CD4-positive, alpha-beta T cell treated with Interleukin-15 for 4 hours (primary cell): Measurements from ENCODE around the gene TLR9.

Source experiments
- DNase-seq: peaks from one replicate; pipeline ENCODE4 v3.0.0-alpha.2; 2020; ENCODE audit warnings: low spot score

The TLR9 gene

GRCh38 chr3:52216585-52217408 is 8.6 kb downstream of the TLR9 start:
- DNase-seq, result peak; percentile 81

DNA sequence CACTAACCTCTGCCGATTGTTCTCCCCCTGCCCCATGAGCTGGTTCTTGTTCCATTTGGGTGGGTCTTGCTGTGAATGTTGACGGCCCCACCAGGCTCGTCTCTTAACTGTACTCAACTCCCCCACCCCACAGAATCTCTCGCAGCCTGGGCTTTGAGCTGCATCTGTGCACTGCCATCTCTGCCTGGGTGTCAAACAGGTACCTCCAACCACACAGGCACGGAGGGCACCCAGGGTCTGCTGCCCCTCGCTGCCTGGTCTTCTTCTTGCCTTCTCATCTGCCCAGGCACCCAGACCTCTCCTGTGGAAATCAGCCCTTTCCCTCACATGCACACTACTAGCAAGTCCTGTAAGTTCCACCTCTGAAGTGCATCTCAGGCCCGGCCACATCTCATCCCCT is 10.1 kb downstream of the TLR9 start:
- no peak for DNase-seq

GRCh38 chr3:52213901-52214300 is 11.5 kb downstream of the TLR9 start:
- no peak for DNase-seq

DNA sequence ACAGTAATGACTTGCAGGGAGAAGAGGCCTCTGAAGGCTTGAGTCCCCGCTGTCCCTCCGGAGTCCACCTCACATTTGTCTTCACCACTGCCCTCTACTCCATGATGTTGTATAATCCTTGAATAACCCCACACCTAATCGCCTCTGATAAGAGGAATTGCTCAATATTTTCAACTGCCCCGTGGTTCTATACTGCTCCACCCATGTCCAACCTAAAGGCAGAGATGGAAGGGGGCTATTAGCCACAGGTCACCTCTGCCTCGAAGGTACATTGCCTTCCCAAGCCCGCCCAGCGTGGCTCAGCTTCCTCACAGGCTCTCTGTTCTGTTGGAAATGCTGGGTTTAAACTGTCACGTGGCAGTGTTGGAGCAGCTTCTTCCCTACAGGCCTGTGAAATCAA is 12.4 kb downstream of the TLR9 start:
- no peak for DNase-seq

GRCh38 chr3:52211268-52211891 is 14.1 kb downstream of the TLR9 start:
- no peak for DNase-seq

DNA sequence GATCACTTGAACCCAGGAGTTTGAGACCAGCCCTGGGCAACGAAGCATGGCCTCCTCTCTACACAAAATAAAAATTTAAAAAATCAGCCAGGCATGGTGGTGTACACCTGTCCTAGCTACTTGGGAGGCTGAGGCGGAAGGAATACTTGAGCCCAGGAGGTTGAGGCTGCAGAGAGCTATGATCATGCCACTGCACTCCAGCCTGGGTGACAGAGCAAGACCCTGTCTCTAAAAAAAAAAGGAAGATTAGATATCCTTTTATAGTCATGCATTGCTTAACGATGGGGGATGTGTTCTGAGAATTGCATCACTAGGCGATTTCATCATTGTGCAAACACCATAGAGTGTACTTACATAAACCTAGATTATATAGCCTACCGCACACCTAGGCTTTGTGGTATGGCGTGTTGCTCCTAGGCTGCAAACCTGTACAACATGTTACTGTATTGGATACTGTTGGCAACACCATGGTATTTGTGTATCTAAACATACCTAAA is 14.8 kb downstream of the TLR9 start:
- no peak for DNase-seq

DNA sequence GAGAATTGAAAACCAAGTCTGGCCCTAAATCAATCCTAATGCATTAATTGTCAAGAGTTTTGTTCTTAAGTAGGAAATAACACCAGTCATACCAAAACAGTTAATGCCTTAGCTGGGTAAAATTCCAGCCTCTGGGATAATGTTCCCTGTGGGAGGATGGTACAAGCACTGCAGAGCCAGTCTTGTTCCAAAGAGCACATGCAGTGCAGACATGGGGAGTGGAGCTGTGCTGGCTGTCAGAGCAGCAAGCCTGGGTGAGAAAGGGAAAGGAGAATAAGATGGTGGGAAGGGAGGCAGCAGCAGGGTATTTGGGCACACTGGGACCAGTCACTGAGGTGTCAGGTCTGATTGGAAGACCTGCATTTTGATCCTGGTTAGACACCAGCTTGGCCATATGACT is 15.4 kb downstream of the TLR9 start:
- no peak for DNase-seq

- DNase-seq, result no peak
These were observed 16.9 kb downstream of the TLR9 start for GRCh38 chr3:52208556-52208955.

- DNase-seq, result no peak
These were observed 19.6 kb downstream of the TLR9 start for GRCh38 chr3:52205727-52206372.

GRCh38 chr3:52204337-52205073 is 20.9 kb downstream of the TLR9 start:
- DNase-seq, result no peak

- DNase-seq, result no peak
These were observed 21.7 kb downstream of the TLR9 start for GRCh38 chr3:52203701-52204100.

- no peak for DNase-seq
These were observed 22.9 kb downstream of the TLR9 start for GRCh38 chr3:52202384-52203077.

DNA sequence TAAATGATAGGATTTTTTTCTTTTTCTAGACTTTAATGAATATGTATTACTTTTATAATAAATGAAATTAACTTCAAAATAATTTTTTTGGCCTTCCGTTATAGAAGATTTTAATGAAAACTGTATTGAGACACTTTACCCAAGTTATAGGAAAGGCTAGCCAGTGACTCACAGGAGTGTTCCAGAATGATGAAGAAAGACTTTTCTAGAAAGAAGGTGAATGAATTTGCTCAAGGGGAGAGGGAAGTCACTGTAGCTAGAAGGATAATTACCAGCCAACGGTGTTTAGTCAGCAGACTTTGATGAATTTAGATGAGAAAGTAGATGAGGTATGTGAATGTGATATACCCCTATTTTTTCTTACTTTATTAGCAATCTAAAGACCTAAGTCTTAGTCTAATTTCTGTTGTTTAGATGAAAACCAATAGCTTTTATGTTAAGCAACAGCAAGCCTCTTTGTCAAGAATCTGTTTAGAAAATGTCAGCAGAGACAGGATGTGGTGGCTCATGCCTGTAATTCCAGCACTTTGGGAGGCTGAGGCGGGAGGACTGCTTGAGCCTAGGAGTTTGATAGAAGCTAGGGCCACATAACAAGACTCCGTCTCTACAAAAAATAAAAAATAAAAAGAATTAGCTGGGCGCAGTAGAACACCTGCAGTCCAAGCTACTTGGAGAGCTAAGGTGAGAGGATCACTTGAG is 24.3 kb downstream of the TLR9 start:
- no peak for DNase-seq

DNA sequence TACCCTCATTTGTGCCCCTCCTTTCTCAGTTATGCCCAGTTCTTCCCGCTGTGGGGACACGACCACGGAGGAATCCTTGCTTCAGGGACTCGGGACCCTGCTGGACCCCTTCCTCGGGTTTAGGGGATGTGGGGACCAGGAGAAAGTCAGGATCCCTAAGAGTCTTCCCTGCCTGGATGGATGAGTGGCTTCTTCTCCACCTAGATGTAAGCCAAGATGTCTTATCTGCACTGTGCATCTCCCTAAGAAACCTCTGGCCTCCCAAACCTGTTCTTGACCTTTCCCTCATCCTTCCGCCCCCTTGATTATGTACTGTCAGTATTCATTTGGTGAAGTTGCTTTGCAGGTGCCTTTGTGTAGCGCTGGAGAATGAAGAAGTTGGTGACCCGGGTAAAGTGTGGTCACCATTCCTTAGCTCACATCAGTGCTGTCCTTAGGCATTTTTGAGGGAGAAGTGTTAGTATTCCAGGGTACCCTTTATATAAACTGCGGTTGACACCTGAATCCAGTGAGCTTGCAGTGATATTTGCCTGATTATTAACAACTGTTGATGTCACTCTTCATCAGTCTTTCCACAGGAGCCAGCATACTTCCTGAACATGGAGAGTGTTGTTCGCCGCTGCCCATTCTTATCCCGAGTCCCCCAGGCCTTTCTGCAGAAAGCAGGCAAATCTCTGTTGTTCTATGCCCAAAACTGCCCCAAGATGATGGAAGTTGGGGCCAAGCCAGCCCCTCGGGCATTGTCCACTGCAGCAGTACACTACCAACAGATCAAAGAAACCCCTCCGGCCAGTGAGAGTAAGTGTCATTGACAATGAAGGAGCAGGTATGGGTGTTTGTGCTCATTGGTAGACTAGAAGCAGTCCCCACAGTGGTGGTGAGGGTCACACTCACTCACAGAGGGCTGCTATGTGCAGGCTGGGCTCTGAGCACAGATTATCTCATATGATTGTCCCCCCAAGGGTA is 26.5 kb downstream of the TLR9 start:
- DNase-seq, result no peak

GRCh38 chr3:52197842-52198625 is 27.4 kb downstream of the TLR9 start, which contains the start of gene ALAS1:
Gene ALAS1 (plus strand): TSS chr3:52198160. CDS start chr3:52199242, 1,082 bp downstream.
- DNase-seq, result peak; percentile 91

GRCh38 chr3:52197499-52197841 is 28.0 kb downstream of the TLR9 start:
- DNase-seq, result no peak

GRCh38 chr3:52196977-52197376 is 28.5 kb downstream of the TLR9 start:
- no peak for DNase-seq

GRCh38 chr3:52195823-52196331 is 29.6 kb downstream of the TLR9 start:
- no peak for DNase-seq

- DNase-seq, result no peak
These were observed 30.2 kb downstream of the TLR9 start for GRCh38 chr3:52195291-52195597.
